AG04449 (cell line): ENCODE measurements around the gene RTRAF.

Source experiments
- CTCF ChIA-PET: fragments of 350-600 bp; formaldehyde crosslinking; extraction: SDS; loops from one replicate; lab custom pipeline; 2021; ENCODE audit warnings: antibody characterized with exemption; lab: Yijun Ruan, JAX
- POLR2A ChIA-PET: fragments of 400-600, 350-600 bp; formaldehyde crosslinking; extraction: SDS; loops from one replicate; lab custom pipeline; 2020; ENCODE audit warnings: antibody characterized with exemption, inconsistent platforms; lab: Yijun Ruan, JAX
- DNase-seq: peaks from one replicate; pipeline ENCODE4 v3.0.0-alpha.2; 2010; ENCODE audit warnings: low read depth, low spot score
- H3K4me3 ChIP-seq: 2 replicates; pipeline ENCODE4 v1.5.1; 2011; ENCODE audit warnings: low read depth, mild to moderate bottlenecking, control low read depth, low read length
- TF ChIP-seq, protein P1 (sequence below): IDR thresholded peaks from one replicate; pipeline ENCODE4 v1.5.1; 2011; ENCODE audit warnings: mild to moderate bottlenecking, moderate library complexity, low read length, control low read depth, inconsistent platforms; ENCODE audit not compliant: insufficient read depth; ENCODE audit errors: missing control alignments

Gene RTRAF

GRCh38 chr14:51954657-51955056 lies 34.7 kb upstream of the RTRAF start:
- ChIA-PET POLR2A (no interaction called here), CTCF (interaction anchor here (4.7 kb wide), 1 partner anchor 25 kb away, joined by 35 read pairs; no protein-coding TSS in a partner anchor)
- H3K4me3 ChIP-seq = no peak overlapping the region
- DNase-seq = no peak
- TF ChIP-seq, protein P1, sequence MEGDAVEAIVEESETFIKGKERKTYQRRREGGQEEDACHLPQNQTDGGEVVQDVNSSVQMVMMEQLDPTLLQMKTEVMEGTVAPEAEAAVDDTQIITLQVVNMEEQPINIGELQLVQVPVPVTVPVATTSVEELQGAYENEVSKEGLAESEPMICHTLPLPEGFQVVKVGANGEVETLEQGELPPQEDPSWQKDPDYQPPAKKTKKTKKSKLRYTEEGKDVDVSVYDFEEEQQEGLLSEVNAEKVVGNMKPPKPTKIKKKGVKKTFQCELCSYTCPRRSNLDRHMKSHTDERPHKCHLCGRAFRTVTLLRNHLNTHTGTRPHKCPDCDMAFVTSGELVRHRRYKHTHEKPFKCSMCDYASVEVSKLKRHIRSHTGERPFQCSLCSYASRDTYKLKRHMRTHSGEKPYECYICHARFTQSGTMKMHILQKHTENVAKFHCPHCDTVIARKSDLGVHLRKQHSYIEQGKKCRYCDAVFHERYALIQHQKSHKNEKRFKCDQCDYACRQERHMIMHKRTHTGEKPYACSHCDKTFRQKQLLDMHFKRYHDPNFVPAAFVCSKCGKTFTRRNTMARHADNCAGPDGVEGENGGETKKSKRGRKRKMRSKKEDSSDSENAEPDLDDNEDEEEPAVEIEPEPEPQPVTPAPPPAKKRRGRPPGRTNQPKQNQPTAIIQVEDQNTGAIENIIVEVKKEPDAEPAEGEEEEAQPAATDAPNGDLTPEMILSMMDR = no peak

DNA sequence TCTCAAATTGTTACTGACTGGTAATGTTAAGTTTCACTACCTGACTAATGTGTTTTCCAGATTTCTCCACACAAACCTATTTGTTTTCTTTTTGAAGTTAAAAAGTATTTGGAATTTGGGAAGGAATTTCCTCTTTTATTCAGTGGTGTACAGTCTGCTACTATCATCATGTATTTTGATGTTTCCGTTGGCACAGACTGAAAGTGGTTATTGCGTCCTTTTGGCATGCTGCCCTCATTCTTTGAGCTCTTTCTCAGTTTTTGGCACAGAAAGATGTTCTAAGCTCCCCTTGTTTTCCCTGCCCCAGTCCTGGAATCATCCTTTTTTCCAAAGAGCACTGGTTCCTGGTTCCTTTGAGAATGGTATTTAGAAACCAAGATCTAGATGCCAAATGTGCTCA lies 31.4 kb upstream of the RTRAF start:
- DNase-seq = no peak
- H3K4me3 ChIP-seq = no peak overlapping the region
- TF ChIP-seq, protein P1 = no peak
- ChIA-PET POLR2A (interaction anchor here (0.6 kb wide), 1 partner anchor 28 kb away, joined by 3 read pairs; no protein-coding TSS in a partner anchor), CTCF (interaction anchor here (2.5 kb wide), 1 partner anchor 21 kb away, joined by 16 read pairs; no protein-coding TSS in a partner anchor)

GRCh38 chr14:51959928-51960327 lies 29.4 kb upstream of the RTRAF start:
- ChIA-PET POLR2A (no interaction called here), CTCF (interaction anchor here (2.5 kb wide), 1 partner anchor 19 kb away, joined by 16 read pairs; no protein-coding TSS in a partner anchor)
- no peak overlapping the region for H3K4me3 ChIP-seq
- TF ChIP-seq, protein P1 = no peak
- no peak for DNase-seq

- no peak for DNase-seq
- ChIA-PET POLR2A (no interaction called here), CTCF (interaction anchor here (12.0 kb wide), 1 partner anchor 18 kb away, joined by 143 read pairs; no protein-coding TSS in a partner anchor)
- H3K4me3 ChIP-seq = no peak overlapping the region
- TF ChIP-seq, protein P1 = no peak
Observed at GRCh38 chr14:51960866-51961265, 28.5 kb upstream of the RTRAF start.

- CTCF ChIA-PET = interaction anchor here (0.9 to 12.0 kb wide), 5 partner anchors 11 to 168 kb away, joined by 3 to 143 read pairs (median 3); no protein-coding TSS in a partner anchor
Observed at GRCh38 chr14:51962711-51963110, 26.6 kb upstream of the RTRAF start.

DNA sequence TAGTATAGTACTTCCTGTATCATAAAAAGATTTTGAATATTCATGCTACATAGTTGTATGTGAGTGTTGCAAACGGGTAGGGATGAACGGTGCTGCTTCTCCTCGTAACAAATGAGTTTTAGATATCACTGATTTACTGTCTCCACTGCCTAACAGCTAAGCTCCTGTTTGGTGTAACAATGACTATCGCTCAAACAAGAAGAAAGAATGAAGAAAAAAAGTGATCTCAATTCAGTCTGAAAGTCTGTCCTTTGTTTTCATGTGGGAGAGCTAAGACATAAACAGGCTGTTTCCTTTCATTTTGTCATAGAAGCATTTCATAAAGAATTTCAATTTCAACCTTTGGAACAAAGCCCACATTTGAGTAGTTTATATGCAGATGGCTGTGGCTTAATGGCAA lies 26.1 kb upstream of the RTRAF start:
- CTCF ChIA-PET = interaction anchor here (0.9 to 12.0 kb wide), 4 partner anchors 11 to 168 kb away, joined by 3 to 143 read pairs (median 4); no protein-coding TSS in a partner anchor
- TF ChIP-seq, protein P1 = no peak
- POLR2A ChIA-PET = no interaction called here
- no peak for DNase-seq
- no peak overlapping the region; the same call in 1 of the 2 replicates for H3K4me3 ChIP-seq

More at GRCh38 chr14:51962711-51963110, 26.6 kb upstream of the RTRAF start:
- H3K4me3 ChIP-seq = no peak overlapping the region
- no peak for DNase-seq
- TF ChIP-seq, protein P1 = no peak
- POLR2A ChIA-PET = no interaction called here
